ENCODE results near the gene LRRC58. TPM values are rescaled to one million over a fixed set of nuclear protein-coding genes. Genes with fewer than 3 reads are reported as not detected.
"Not testable (repeated sequence)": the region's sequence is repeated elsewhere in the genome, so short reads cannot be mapped to it uniquely, and the experiment has no call there.

Gene LRRC58
- total RNA-seq, 2 experiments from 2014 or later: 23.2 to 24.8 TPM

- ChIA-PET CTCF (no interaction called here), POLR2A (no interaction called here)
- DNase-seq: no peak
- no peaks in the 10 kb centered on the region for H3K9me3 Mint-ChIP-seq
- no peaks in the 10 kb centered on the region for H3K4me1 Mint-ChIP-seq
- H3K4me3 Mint-ChIP-seq: no peak overlapping the region
- H3K36me3 Mint-ChIP-seq (ENCODE audit: low read depth): peaks cover 52% of the 10 kb centered on the region
- H3K27ac Mint-ChIP-seq: no peak overlapping the region
- no peaks in the 10 kb centered on the region for H3K27me3 Mint-ChIP-seq
Measured at GRCh38 chr3:120326784-120327183, 22.4 kb downstream of the LRRC58 start.

- Mint-ChIP-seq H3K36me3 (ENCODE audit: low read depth) (peaks cover 46% of the 10 kb centered on the region), H3K27ac (no peak overlapping the region), H3K4me1 (no peaks in the 10 kb centered on the region), H3K27me3 (no peaks in the 10 kb centered on the region), H3K4me3 (no peak overlapping the region), H3K9me3 (no peaks in the 10 kb centered on the region)
- CTCF ChIA-PET: no interaction called here
- DNase-seq: no peak
- POLR2A ChIA-PET: no interaction called here
Measured at GRCh38 chr3:120324190-120324589, 25.0 kb downstream of the LRRC58 start.

- DNase-seq, POLR2A ChIA-PET, H3K4me3 Mint-ChIP-seq, H3K4me1 Mint-ChIP-seq, H3K27ac Mint-ChIP-seq, H3K27me3 Mint-ChIP-seq, CTCF ChIA-PET, H3K9me3 Mint-ChIP-seq: not testable (repeated sequence)
- H3K36me3 Mint-ChIP-seq (ENCODE audit: low read depth): peaks cover 46% of the 10 kb centered on the region
Measured at GRCh38 chr3:120323761-120324160, 25.4 kb downstream of the LRRC58 start.

GRCh38 chr3:120311863-120312794 is 37.0 kb downstream of the LRRC58 start:
- Mint-ChIP-seq H3K9me3 (peaks cover 20% of the 10 kb centered on the region), H3K4me3 (no peak overlapping the region), H3K4me1 (peaks cover 7% of the 10 kb centered on the region), H3K36me3 (ENCODE audit: low read depth) (peaks cover 20% of the 10 kb centered on the region), H3K27me3 (peaks cover 1% of the 10 kb centered on the region), H3K27ac (no peak overlapping the region)
- CTCF ChIA-PET: no interaction called here
- no peak for DNase-seq
- POLR2A ChIA-PET: interaction anchor here (1.2 kb wide), 1 partner anchor 36 kb away, joined by 3 read pairs; the partner anchor contains the start of gene LRRC58

GRCh38 chr3:120306519-120307455 is 42.4 kb downstream of the LRRC58 start:
- CTCF ChIA-PET: no interaction called here

GRCh38 chr3:120304616-120305015 is 44.5 kb downstream of the LRRC58 start:
- ChIA-PET CTCF (no interaction called here), POLR2A (no interaction called here)
- H3K36me3 Mint-ChIP-seq (ENCODE audit: low read depth): no peaks in the 10 kb centered on the region
- no peak overlapping the region for H3K27ac Mint-ChIP-seq
- no peak overlapping the region for H3K4me3 Mint-ChIP-seq
- H3K4me1 Mint-ChIP-seq: no peaks in the 10 kb centered on the region
- H3K9me3 Mint-ChIP-seq: peaks cover 3% of the 10 kb centered on the region
- H3K27me3 Mint-ChIP-seq: peaks cover 1% of the 10 kb centered on the region
- no peak for DNase-seq

More at GRCh38 chr3:120306519-120307455, 42.4 kb downstream of the LRRC58 start:
- Mint-ChIP-seq H3K4me3 (no peak overlapping the region), H3K27ac (no peak overlapping the region), H3K27me3 (peaks cover 1% of the 10 kb centered on the region), H3K36me3 (ENCODE audit: low read depth) (no peaks in the 10 kb centered on the region), H3K4me1 (no peaks in the 10 kb centered on the region), H3K9me3 (peaks cover 3% of the 10 kb centered on the region)
- POLR2A ChIA-PET: no interaction called here
- no peak for DNase-seq

GRCh38 chr3:120302361-120302760 is 46.8 kb downstream of the LRRC58 start:
- Mint-ChIP-seq H3K4me3 (no peak overlapping the region), H3K9me3 (peaks cover 3% of the 10 kb centered on the region), H3K4me1 (no peaks in the 10 kb centered on the region), H3K36me3 (ENCODE audit: low read depth) (no peaks in the 10 kb centered on the region), H3K27ac (no peak overlapping the region), H3K27me3 (peaks cover 6% of the 10 kb centered on the region)
- DNase-seq: no peak
- ChIA-PET POLR2A (no interaction called here), CTCF (no interaction called here)

GRCh38 chr3:120300971-120301370 is 48.2 kb downstream of the LRRC58 start:
- Mint-ChIP-seq H3K36me3 (ENCODE audit: low read depth) (no peaks in the 10 kb centered on the region), H3K27me3 (peaks cover 11% of the 10 kb centered on the region), H3K27ac (no peak overlapping the region), H3K9me3 (no peaks in the 10 kb centered on the region), H3K4me3 (no peak overlapping the region), H3K4me1 (no peaks in the 10 kb centered on the region)
- POLR2A ChIA-PET: no interaction called here
- CTCF ChIA-PET: no interaction called here
- no peak for DNase-seq

- no peaks in the 10 kb centered on the region for H3K4me1 Mint-ChIP-seq
- H3K27ac Mint-ChIP-seq: no peak overlapping the region
- DNase-seq: no peak
- CTCF ChIA-PET: no interaction called here
- H3K4me3 Mint-ChIP-seq: no peak overlapping the region
- H3K36me3 Mint-ChIP-seq (ENCODE audit: low read depth): no peaks in the 10 kb centered on the region
- H3K27me3 Mint-ChIP-seq: peaks cover 13% of the 10 kb centered on the region
- POLR2A ChIA-PET: interaction anchor here (1.0 kb wide), 1 partner anchor 12 kb away, joined by 3 read pairs; no protein-coding TSS in a partner anchor
- H3K9me3 Mint-ChIP-seq: no peaks in the 10 kb centered on the region
Measured at GRCh38 chr3:120299403-120299802, 49.8 kb downstream of the LRRC58 start.

- Mint-ChIP-seq H3K9me3 (peaks cover 2% of the 10 kb centered on the region), H3K4me1 (no peaks in the 10 kb centered on the region), H3K27ac (no peak overlapping the region), H3K27me3 (peaks cover 17% of the 10 kb centered on the region), H3K36me3 (ENCODE audit: low read depth) (no peaks in the 10 kb centered on the region), H3K4me3 (no peak overlapping the region)
- ChIA-PET CTCF (no interaction called here), POLR2A (interaction anchor here (1.0 kb wide), 1 partner anchor 12 kb away, joined by 3 read pairs; no protein-coding TSS in a partner anchor)
- DNase-seq: no peak
Measured at GRCh38 chr3:120298996-120299395, 50.2 kb downstream of the LRRC58 start.

GRCh38 chr3:120291552-120291951 is 57.6 kb downstream of the LRRC58 start:
- Mint-ChIP-seq H3K27me3 (peaks cover 29% of the 10 kb centered on the region), H3K9me3 (peaks cover 18% of the 10 kb centered on the region)
- POLR2A ChIA-PET; H3K36me3 Mint-ChIP-seq (ENCODE audit: low read depth); H3K4me1 Mint-ChIP-seq; H3K27ac Mint-ChIP-seq; CTCF ChIA-PET; H3K4me3 Mint-ChIP-seq; DNase-seq: not testable (repeated sequence)

- peaks cover 18% of the 10 kb centered on the region for H3K9me3 Mint-ChIP-seq
- H3K27me3 Mint-ChIP-seq: peaks cover 40% of the 10 kb centered on the region
- DNase-seq: no peak
- H3K4me3 Mint-ChIP-seq: no peak overlapping the region
- ChIA-PET CTCF (no interaction called here), POLR2A (no interaction called here)
- H3K4me1 Mint-ChIP-seq: no peaks in the 10 kb centered on the region
- no peak overlapping the region for H3K27ac Mint-ChIP-seq
- no peaks in the 10 kb centered on the region for H3K36me3 Mint-ChIP-seq (ENCODE audit: low read depth)
Measured at GRCh38 chr3:120289636-120290035, 59.5 kb downstream of the LRRC58 start.

GRCh38 chr3:120286465-120286864 is 62.7 kb downstream of the LRRC58 start:
- POLR2A ChIA-PET: no interaction called here
- Mint-ChIP-seq H3K27me3 (peaks cover 48% of the 10 kb centered on the region), H3K27ac (no peak overlapping the region), H3K4me1 (no peaks in the 10 kb centered on the region), H3K9me3 (peaks cover 4% of the 10 kb centered on the region), H3K36me3 (ENCODE audit: low read depth) (no peaks in the 10 kb centered on the region), H3K4me3 (no peak overlapping the region)
- CTCF ChIA-PET: no interaction called here
- DNase-seq: no peak

Measured in activated CD4-positive, alpha-beta memory T cell treated with anti-CD3 and anti-CD28 coated beads, Interleukin-2, amount 10 ng/mL, durations not matched to agents 7 days and 5 days (primary cell).